ENCODE results near the gene APOBR.
"Not testable (repeated sequence)": the region's sequence is repeated elsewhere in the genome, so short reads cannot be mapped to it uniquely, and the experiment has no call there.

APOBR gene

GRCh38 chr16:28527100-28527785 lies 32.8 kb downstream of the APOBR start:
- DNase-seq = not testable (repeated sequence)

DNA sequence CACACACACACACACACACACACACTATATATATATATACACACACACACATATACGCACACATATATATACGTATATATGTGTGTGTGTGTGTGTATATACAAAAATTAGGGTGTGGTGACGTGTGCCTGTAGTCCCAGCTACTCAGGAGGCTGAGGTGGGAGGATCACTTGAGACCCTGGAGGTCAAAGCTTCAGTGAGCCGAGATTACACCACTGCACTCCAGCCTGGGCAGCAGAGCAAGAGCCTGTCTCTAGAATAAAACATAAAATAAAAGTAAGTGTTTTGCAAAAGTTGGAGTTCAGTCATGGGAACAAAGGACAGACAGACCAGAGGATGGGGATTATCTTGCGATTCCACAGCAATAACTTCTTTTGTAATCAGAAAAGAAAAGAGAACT lies 33.5 kb downstream of the APOBR start:
- no peak for DNase-seq

DNA sequence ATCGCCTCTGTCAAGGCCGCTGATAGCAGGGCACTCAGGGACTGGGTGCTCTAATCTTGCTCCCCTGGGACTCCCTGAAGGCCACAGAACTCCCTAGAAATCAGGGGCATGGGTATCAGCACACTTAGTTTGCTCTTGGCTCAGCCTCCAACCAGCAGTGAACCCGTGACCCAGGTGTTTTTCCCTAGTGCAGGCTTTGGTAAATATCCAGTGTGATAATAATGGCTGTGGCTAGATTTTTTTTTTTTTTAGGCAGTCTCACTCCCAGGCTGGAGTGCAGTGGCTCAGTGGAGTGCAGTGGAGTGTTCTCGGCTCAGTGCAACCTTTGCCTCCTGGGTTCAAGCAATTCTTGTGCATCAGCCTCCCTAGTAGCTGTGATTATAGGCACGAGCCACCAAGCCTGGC lies 34.0 kb downstream of the APOBR start:
- no peak for DNase-seq

DNA sequence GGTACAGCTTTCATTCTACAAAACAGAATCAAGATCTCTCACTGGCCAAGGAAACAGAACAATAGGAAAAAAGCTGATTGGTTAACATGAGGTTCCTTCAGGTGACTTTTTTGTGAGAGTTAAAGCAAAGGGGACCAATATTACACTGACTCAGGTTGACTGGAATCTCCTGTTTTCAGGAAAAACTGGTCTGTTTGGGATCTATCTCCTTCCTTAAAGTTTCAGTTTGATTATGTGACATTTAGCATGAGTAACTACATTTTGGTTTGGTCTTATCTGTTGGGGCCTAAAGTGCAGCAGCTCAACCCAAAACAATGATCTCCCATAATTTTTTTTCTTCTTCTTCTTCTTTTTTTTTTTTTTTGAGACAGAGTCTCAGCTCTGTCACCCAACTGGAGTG lies 34.7 kb downstream of the APOBR start:
- no peak for DNase-seq

DNA sequence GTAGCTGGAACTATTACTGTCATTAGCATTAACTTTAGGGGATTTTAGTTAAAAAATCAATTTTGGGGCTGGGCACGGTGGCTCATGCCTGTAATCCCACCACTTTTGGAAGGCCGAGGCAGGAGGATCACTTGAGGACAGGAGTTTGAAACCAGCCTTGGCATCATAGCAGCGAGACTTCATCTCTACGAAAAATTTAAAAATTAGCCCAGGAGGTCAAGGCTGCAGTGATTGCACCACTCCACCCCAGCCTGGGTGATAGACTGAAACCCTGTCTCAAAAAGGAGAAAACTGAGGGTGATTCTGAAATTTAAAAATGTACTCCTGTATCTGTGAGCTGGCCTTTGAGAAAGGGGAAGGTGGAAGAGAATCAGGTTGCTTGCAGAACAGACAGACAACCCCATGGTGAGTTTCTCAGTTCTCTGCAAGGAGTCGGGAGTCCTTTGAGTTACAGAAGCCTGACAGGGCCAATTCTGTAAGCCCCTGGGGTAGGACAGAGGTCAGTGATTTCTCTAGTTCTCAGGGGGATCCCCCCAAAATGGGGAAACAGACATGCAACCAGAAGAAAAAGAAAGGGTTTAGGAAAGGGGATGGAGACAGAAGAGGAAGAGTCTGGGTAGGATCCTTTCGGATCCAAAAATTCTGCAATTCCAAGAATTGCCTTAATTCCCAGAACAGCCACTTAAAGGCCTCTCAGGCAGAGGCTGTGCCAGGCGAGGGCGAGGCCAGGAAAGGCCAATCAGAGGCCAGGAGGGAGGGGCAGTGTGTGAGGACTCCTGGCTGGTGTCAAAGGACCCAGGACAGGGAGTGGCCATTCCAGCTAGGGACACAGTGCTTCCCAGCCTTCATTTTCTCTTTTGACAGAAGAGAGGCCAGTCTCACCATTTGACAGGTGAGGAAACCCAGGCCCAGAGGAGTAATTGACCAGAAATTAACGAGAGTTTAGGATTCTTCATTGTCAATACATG lies 37.6 kb downstream of the APOBR start:
- no peak for DNase-seq

DNA sequence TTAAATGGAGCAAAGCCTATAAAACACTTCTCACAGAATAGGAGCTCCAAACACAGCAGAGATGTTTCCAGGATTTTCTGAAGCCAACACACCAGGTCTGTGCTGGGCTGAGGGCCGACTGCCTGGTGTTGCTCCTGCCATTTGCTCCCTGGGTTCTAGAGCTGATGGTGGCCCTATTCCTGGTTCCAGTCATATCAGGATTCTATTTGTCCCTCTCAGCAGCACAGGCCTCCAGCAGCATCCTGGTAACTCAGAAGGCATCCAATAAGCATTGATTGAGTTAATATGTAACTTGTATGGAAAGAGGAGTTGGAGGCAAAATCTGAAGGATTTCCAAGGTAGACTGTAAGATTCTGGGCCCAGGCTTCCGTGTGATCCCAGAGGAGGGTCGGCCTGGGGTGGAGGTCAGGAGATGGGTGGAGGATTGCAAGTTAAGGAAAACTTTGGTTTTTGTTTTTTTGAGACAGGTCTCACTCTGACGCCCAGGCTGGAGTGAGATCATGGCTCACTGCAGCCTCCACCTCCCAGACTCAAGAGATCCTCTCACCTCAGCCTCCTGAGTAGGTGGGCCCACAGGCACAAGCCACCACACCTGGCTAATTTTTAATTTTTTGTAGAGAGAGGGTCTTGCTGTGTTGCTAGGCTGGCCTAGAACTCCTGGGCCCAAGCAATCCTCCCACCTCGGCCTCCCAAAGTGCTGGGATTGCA lies 38.7 kb downstream of the APOBR start:
- no peak for DNase-seq

- no peak for DNase-seq
Measured at GRCh38 chr16:28534542-28535373, 40.3 kb downstream of the APOBR start.

DNA sequence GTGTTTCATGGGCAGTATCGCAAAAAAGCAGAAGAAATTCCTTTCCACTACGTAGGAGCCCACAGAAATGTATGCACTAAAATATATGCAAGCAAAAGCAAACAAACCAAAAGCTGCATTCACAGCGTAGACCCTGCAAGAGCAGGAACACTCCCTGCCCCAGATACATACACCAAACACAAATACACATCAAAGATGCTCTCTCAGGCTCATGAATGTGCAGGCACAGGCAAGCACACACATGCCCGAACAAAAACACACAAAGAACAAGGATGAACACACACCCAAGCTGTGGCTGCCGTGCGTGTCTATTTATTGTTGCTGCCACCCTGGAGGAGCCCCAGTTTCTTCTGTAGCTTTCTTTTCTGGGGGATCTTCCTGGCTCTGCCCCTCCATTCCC lies 42.6 kb downstream of the APOBR start:
- DNase-seq = peak in 2 of 3 experiments; percentile 23 to 46

DNA sequence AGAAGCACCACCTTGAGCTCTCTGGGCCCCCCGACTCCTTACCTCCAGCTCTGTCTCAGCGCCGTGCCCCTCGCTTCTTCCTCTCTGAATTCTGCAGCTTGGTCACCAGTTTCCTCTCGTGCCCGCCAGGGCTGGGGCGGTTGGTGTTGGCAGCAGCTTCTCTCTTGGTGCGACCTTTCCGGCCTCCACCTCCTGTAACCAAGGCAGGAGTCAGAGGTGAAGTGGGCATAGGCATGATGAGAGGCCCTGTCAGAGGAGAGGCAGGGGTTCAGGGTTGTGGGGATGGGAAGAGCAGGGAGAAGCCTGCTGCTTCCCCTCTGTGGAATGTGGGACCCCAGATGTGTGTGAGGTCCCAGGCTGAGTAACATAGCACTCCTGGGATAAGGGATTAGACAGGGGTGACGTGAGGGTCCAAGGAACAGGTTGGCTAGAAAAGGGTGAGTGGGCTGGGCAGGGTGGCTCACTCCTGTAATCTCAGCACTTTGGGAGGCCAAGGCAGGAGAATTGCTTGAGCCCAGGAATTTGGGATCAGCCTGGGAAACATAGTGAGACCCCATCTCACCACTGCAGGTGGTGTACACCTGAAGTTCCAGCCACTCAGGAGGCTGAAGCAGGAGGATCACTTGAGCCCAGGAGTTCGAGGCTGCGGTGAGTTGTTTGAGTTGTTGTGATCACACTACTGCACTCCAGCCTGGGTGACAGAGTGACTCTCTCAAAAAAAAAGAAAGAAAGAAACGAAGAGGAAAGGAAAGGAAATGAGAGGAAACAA lies 43.7 kb downstream of the APOBR start:
- no peak for DNase-seq

DNA sequence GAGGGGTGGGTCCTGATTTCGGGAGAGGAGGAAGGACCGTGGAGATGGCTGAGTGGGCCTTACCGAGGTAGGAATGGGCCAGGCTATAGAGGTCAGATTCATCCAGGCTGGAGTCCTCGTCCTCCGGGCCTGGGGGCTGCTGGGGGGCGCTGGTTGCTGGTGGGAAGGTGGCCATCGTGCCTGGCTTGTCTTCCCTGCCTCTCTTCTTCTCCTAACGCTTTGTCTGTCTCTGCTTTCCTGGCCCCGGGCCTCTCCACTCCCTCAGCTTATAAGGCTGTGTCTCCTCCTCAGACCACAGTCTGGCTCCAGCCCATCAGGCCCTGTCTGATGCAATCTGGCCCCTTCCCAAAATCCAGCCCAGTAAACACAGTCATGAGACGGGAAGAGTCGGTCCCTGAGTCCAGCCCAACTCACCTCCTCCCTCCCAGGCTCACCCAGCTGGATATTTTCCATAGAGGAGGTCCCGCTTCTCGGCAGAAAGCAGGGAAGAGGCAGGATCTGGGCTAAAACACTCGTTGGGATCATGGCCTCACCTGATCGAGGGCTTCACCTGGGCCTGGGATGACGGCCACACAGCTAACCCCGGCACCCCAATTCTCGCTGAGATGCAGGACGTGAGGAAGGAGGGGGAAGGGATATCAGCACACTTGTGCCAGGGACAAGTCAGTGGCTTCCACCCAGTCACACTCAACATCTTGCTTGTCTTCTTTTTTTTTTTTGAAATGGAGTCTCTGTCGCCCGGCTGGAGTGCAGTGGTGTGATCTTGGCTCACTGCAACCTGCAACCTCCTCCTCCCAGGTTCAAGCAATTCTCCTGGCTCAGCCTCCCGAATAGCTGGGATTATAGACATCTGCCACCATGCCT lies 44.5 kb downstream of the APOBR start, which contains the start of gene NUPR1:
Gene NUPR1 (minus strand): TSS at position 242 of the 864 bp plus-strand sequence. CDS start 67 bp downstream, at position 175.
- no peak for DNase-seq

- no peak for DNase-seq
Measured at GRCh38 chr16:28540346-28540745, 45.9 kb downstream of the APOBR start.

- no peak for DNase-seq
Measured at GRCh38 chr16:28542646-28543045, 48.2 kb downstream of the APOBR start.

GRCh38 chr16:28543072-28543471 lies 48.6 kb downstream of the APOBR start:
- peak; percentile 31 to 70 (median 33) for DNase-seq

DNA sequence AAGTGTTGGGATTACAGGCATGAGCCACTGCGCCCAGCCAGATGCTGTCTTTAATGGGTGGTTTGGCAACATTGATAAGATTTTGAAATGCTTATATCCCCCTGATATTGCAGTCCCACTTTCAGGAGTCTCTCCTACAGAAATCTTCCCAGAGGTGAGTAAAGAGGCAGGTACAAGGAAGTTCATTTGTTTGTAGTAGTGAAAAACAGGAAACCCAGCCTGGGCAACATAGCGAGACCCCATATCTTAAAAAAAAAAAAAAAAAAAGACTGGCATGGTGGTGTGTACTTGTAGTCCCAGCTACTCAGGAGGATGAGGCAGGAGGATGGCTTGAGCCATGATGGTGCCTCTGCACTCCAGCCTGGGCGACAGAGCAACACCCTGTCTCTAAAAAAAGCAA lies 50.6 kb downstream of the APOBR start:
- DNase-seq = no peak

GRCh38 chr16:28545964-28546363 lies 51.5 kb downstream of the APOBR start:
- not testable (repeated sequence) for DNase-seq

- no peak for DNase-seq
Measured at GRCh38 chr16:28546626-28547025, 52.2 kb downstream of the APOBR start.

GRCh38 chr16:28548306-28548802 lies 53.9 kb downstream of the APOBR start:
- DNase-seq = no peak
